GM23248 (cell line): ENCODE data around the gene TSEN34. TPM values are rescaled to one million over a fixed set of nuclear protein-coding genes. Genes with fewer than 3 reads are reported as not detected.
A peak's percentile ranks its signal among the peaks of the same experiment; 100 is the strongest.
"Not testable (repeated sequence)": the region's sequence is repeated elsewhere in the genome, so short reads cannot be mapped to it uniquely, and the experiment has no call there.

Experiments used
- DNase-seq: peaks from one replicate; pipeline ENCODE4 v3.0.0-alpha.2; 2015
- H2AFZ ChIP-seq: fragments of 200-600 bp; sonication (generic); 2 replicates; pipeline ENCODE4 v1.6.1; 2016; ENCODE audit warnings: antibody characterized with exemption
- H3F3A ChIP-seq: fragments of 200-600 bp; sonication (generic); 2 replicates; pipeline ENCODE4 v1.6.1; 2016; ENCODE audit warnings: mild to moderate bottlenecking, antibody characterized with exemption, mixed run types; ENCODE audit not compliant: insufficient read depth
- H3K27ac ChIP-seq: fragments of 200-600 bp; sonication (generic); 2 replicates; pipeline ENCODE4 v1.5.1; 2016; ENCODE audit warnings: mild to moderate bottlenecking
- H3K27me3 ChIP-seq: fragments of 200-600 bp; sonication (generic); replicated peaks from 2 replicates; pipeline ENCODE4 v1.6.1; 2016; ENCODE audit warnings: mild to moderate bottlenecking; ENCODE audit not compliant: insufficient read depth
- H3K36me3 ChIP-seq: fragments of 200-600 bp; sonication (generic); 2 replicates; pipeline ENCODE4 v1.6.1; 2016; ENCODE audit warnings: low read depth, mild to moderate bottlenecking
- H3K4me1 ChIP-seq: fragments of 200-600 bp; sonication (generic); 2 replicates; pipeline ENCODE4 v1.6.1; 2016; ENCODE audit warnings: mild to moderate bottlenecking; ENCODE audit not compliant: insufficient read depth
- H3K4me2 ChIP-seq: fragments of 200-600 bp; sonication (generic); one replicate; pipeline ENCODE4 v1.6.1; 2016; ENCODE audit warnings: mild to moderate bottlenecking; ENCODE audit not compliant: unreplicated experiment
- H3K4me3 ChIP-seq: fragments of 200-600 bp; sonication (generic); 2 replicates; pipeline ENCODE4 v1.5.1; 2016; ENCODE audit warnings: mild to moderate bottlenecking
- H3K79me2 ChIP-seq: fragments of 200-600 bp; sonication (generic); 2 replicates; pipeline ENCODE4 v1.6.1; 2016; ENCODE audit warnings: mild to moderate bottlenecking; ENCODE audit not compliant: insufficient read depth
- H3K9ac ChIP-seq: fragments of 200-600 bp; sonication (generic); 2 replicates; pipeline ENCODE4 v1.6.1; 2016; ENCODE audit warnings: mild to moderate bottlenecking
- H3K9me2 ChIP-seq: fragments of 200-600 bp; sonication (generic); 2 replicates; pipeline ENCODE4 v1.6.1; 2016; ENCODE audit warnings: mixed run types, mild to moderate bottlenecking, moderate library complexity; ENCODE audit not compliant: insufficient read depth
- H3K9me3 ChIP-seq: fragments of 200-600 bp; sonication (generic); one replicate; pipeline ENCODE4 v1.6.1; 2017; ENCODE audit warnings: low read depth
- H4K20me1 ChIP-seq: fragments of 200-600 bp; sonication (generic); 2 replicates; pipeline ENCODE4 v1.6.0; 2016; ENCODE audit not compliant: insufficient read depth
- EZH2 ChIP-seq: fragments of 200-600 bp; sonication (generic); IDR thresholded peaks from 2 replicates; pipeline ENCODE4 v1.6.1; 2018; ENCODE audit warnings: antibody characterized with exemption, mild to moderate bottlenecking; ENCODE audit not compliant: insufficient read depth, poor library complexity, severe bottlenecking
- EZH2phosphoT487 ChIP-seq: fragments of 200-600 bp; sonication (generic); IDR thresholded peaks from 2 replicates; pipeline ENCODE4 v1.6.1; 2018; ENCODE audit warnings: antibody characterized with exemption, moderate library complexity, mild to moderate bottlenecking, low read depth; ENCODE audit not compliant: insufficient read depth
- WGBS, 2 experiments: methylation state at CpG; one replicate each; pipeline ENCODE4 v1.1.6; 2015 to 2017; ENCODE audit warnings: low lambda C conversion rate in 2 of 2, low coverage in 1 of 2; ENCODE audit errors: missing lambda C conversion rate in 2 of 2; 5-methylcytosine and 5-hydroxymethylcytosine counted together
- in situ Hi-C: fragments of 300-500 bp; cut with MboI; formaldehyde crosslinking; loops from 2 replicates; pipeline ENCODE4 v1.15.0; 2020
- polyA plus RNA-seq: library from polyadenylated mRNA; unstranded; fragments of >200 nt; fragmentation: Nextera tagmentation; extraction: Ambion mirVana; gene quantifications from 2 replicates; pipeline ENCODE4 v1.2.1, GENCODE V29; 2016
- total RNA-seq: library from RNA; depleted of rRNA; stranded (reverse); fragments of >200 nt; shearing (Covaris generic); gene quantifications from 2 replicates; pipeline ENCODE4 v1.2.3, GENCODE V29; 2014

Gene TSEN34
- total and polyA plus RNA-seq, 2 experiments from 2014 or later: 90.0 to 105 TPM

DNA sequence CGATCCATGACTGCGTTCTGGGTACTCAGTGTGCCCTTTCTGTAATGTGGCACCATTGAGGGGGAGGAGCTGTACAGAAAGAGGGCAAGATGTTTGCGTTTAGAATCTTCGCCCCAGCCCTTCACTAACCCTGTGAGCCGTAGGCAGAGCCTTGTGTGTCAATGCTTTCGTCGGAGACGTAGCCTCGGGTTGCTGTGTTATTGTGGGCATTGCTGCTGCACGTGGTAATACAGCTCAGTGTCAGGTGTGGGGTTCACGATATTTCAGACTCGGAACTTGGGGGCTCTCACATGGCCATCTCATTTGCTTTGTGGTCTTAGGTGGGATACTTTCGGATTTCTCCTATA is 15.7 kb downstream of the TSEN34 start:
- peaks cover 93% of the 10 kb centered on the region for H3K79me2 ChIP-seq
- no peak for DNase-seq
- no peaks in the 10 kb centered on the region for H3K9me3 ChIP-seq
- TF ChIP-seq EZH2phosphoT487: no peak
- TF ChIP-seq EZH2: no peak
- H2AFZ ChIP-seq: no peak overlapping the region
- H3K4me1 ChIP-seq: peaks cover 31% of the 10 kb centered on the region
- H3K27ac ChIP-seq: no peak overlapping the region
- H3F3A ChIP-seq: peaks cover 61% of the 10 kb centered on the region
- H3K36me3 ChIP-seq: peaks cover 39% of the 10 kb centered on the region
- no peaks in the 10 kb centered on the region for H3K27me3 ChIP-seq
- in situ Hi-C loops: no loop called here
- no peak overlapping the region for H3K4me3 ChIP-seq
- no peak overlapping the region for H3K4me2 ChIP-seq
- WGBS, 2 experiments: 81% methylated on average over 13 of the region's 13 CpGs
- peaks cover 36% of the 10 kb centered on the region; the same call in 1 of the 2 replicates for H4K20me1 ChIP-seq
- no peaks in the 10 kb centered on the region for H3K9me2 ChIP-seq
- H3K9ac ChIP-seq: no peak overlapping the region

- 84 to 87% methylated on average over 19 to 23 of the region's 23 CpGs for WGBS, 2 experiments
- H3K9ac ChIP-seq, H2AFZ ChIP-seq, H3K27ac ChIP-seq, H3K4me2 ChIP-seq, H3K27me3 ChIP-seq, H3K9me3 ChIP-seq, in situ Hi-C loops, H3K9me2 ChIP-seq, H3K4me3 ChIP-seq, DNase-seq: not testable (repeated sequence)
- Histone ChIP-seq H3K79me2 (peaks cover 93% of the 10 kb centered on the region), H4K20me1 (peaks cover 32% of the 10 kb centered on the region; the same call in 1 of the 2 replicates), H3K36me3 (peaks cover 37% of the 10 kb centered on the region), H3F3A (peaks cover 57% of the 10 kb centered on the region), H3K4me1 (peaks cover 31% of the 10 kb centered on the region)
Observed at GRCh38 chr19:54207193-54207592, 16.1 kb downstream of the TSEN34 start.

DNA sequence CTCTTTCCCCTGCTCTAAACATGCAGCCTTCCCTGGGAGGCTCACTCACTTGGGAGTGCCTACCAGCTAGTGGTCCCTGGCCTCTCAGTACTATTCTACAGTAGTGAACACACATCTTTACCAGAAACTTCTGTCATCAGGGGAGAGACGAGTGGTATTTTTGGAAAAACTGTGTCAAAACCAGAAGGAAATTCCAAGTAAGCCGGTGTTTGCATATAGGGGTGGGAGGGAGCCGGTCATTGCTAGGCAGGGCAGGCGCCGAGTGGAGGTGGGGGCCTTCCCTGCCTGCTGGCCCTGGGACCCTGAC is 16.5 kb downstream of the TSEN34 start:
- Histone ChIP-seq H3K9ac (no peak overlapping the region), H3K27me3 (no peaks in the 10 kb centered on the region), H3K4me2 (no peak overlapping the region), H2AFZ (no peak overlapping the region), H3K4me3 (no peak overlapping the region), H3K36me3 (peaks cover 33% of the 10 kb centered on the region), H3K27ac (no peak overlapping the region), H3F3A (peaks cover 52% of the 10 kb centered on the region), H4K20me1 (peaks cover 28% of the 10 kb centered on the region; the same call in 1 of the 2 replicates), H3K9me3 (no peaks in the 10 kb centered on the region), H3K79me2 (peaks cover 93% of the 10 kb centered on the region), H3K9me2 (no peaks in the 10 kb centered on the region), H3K4me1 (peaks cover 26% of the 10 kb centered on the region)
- TF ChIP-seq EZH2phosphoT487: no peak
- no peak for TF ChIP-seq EZH2
- in situ Hi-C loops: no loop called here
- DNase-seq: no peak
- WGBS, 2 experiments: 82 to 83% methylated on average over 5 of the region's 5 CpGs

DNA sequence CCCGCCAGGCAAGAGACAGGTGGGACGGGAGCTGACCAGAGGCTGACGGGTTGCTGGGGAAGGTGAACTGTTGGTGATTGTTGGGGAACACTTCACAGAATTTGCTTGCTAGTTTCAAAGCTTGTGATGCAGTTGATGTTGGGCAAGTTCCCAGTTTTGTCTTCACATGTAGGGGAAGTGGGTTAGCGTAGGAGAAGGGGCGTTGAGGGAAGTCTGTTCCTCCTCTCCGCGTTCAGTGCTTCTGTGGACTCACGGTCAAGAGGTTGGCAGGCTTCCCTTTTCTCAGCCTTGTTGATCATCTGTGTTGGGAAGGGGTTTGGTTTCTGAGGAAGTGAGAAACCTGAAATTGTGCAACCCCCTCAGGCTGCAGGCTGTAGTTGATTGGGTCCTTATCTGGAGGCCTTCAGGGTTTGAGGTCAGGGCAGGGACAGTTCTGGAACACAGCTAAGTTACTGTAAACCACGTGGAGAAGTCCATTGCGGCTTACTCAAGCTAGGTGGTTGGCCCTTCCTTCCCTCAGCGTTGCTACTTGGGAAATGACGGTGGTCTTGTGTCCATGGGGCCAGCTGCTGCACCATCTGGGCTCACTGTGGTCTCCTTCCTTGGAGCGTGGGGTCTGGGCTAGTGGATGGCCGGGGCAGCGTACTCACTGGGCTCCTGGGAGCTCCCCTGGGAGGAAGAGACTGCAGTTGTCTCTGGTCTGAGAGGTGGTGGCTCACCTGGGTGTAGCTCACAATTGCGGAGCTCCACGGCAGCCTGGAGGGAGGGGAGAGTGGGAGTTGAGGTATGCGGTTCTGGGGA is 17.1 kb downstream of the TSEN34 start:
- in situ Hi-C loops: no loop called here
- H3K9ac ChIP-seq: peak overlapping the region; percentile 25; the same call in 1 of the 2 replicates
- DNase-seq: peak; percentile 30
- peaks cover 47% of the 10 kb centered on the region for H3F3A ChIP-seq
- no peaks in the 10 kb centered on the region for H3K9me3 ChIP-seq
- no peaks in the 10 kb centered on the region for H3K9me2 ChIP-seq
- peaks cover 22% of the 10 kb centered on the region; the same call in 1 of the 2 replicates for H4K20me1 ChIP-seq
- peaks cover 92% of the 10 kb centered on the region for H3K79me2 ChIP-seq
- peaks cover 28% of the 10 kb centered on the region for H3K36me3 ChIP-seq
- TF ChIP-seq EZH2phosphoT487: no peak
- no peak for TF ChIP-seq EZH2
- no peak overlapping the region for H2AFZ ChIP-seq
- WGBS, 2 experiments: 77 to 80% methylated on average over 18 of the region's 18 CpGs
- H3K27ac ChIP-seq: 0 out of 2 replicates have a peak overlapping the region, but pooled peaks have one; percentile 70
- no peaks in the 10 kb centered on the region for H3K27me3 ChIP-seq
- no peak overlapping the region for H3K4me2 ChIP-seq
- H3K4me1 ChIP-seq: peaks cover 21% of the 10 kb centered on the region
- H3K4me3 ChIP-seq: no peak overlapping the region
